Urinary bladder (tissue), 4 donors: ENCODE results near the gene TULP1. TPM values are rescaled to one million over a fixed set of nuclear protein-coding genes. Genes with fewer than 3 reads are reported as not detected.

Experiments
- DNase-seq: peaks from one replicate; pipeline ENCODE4 v3.0.0-alpha.2; 2015; ENCODE audit errors: extremely low spot score
- H3K27ac ChIP-seq: one replicate; pipeline ENCODE4 v1.5.1; 2013; ENCODE audit warnings: low read depth, mild to moderate bottlenecking, moderate library complexity
- H3K36me3 ChIP-seq: one replicate; pipeline ENCODE4 v1.6.1; 2013; ENCODE audit warnings: mild to moderate bottlenecking, moderate library complexity; ENCODE audit not compliant: insufficient read depth
- H3K4me1 ChIP-seq: one replicate; pipeline ENCODE4 v1.6.1; 2013; ENCODE audit warnings: mild to moderate bottlenecking, moderate library complexity; ENCODE audit not compliant: insufficient read depth
- H3K4me3 ChIP-seq: one replicate; pipeline ENCODE4 v1.5.1; 2013; ENCODE audit warnings: low read depth, low read length
- WGBS: extraction: QIAGEN DNeasy Blood & Tissue Kit; methylation state at CpG from one replicate; pipeline ENCODE4 v1.1.7; 2013; 5-methylcytosine and 5-hydroxymethylcytosine counted together
- polyA plus RNA-seq: library from polyadenylated mRNA; stranded (reverse); fragments of 200-250 nt; gene quantifications from one replicate; pipeline ENCODE4 v1.2.3, GENCODE V29; 2013
- total RNA-seq: library from RNA; depleted of rRNA; stranded (reverse); fragments of >200 nt; gene quantifications from one replicate; pipeline ENCODE4 v1.2.3, GENCODE V29; 2014
- donor health status: healthy with polysubstance abuse.
- donor health status: healthy.

Gene TULP1
- total and polyA plus RNA-seq, 2 donors: 0.34 to 1.3 TPM

- Histone ChIP-seq H3K4me3 (peak overlapping the region; percentile 71), H3K36me3 (no peaks in the 10 kb centered on the region), H3K4me1 (no peaks in the 10 kb centered on the region), H3K27ac (peak overlapping the region; percentile 91)
- no peak for DNase-seq
- WGBS: 4% methylated on average over 37 of the region's 37 CpGs
Measured at GRCh38 chr6:35468980-35469750, 43.5 kb downstream of the TULP1 start.

DNA sequence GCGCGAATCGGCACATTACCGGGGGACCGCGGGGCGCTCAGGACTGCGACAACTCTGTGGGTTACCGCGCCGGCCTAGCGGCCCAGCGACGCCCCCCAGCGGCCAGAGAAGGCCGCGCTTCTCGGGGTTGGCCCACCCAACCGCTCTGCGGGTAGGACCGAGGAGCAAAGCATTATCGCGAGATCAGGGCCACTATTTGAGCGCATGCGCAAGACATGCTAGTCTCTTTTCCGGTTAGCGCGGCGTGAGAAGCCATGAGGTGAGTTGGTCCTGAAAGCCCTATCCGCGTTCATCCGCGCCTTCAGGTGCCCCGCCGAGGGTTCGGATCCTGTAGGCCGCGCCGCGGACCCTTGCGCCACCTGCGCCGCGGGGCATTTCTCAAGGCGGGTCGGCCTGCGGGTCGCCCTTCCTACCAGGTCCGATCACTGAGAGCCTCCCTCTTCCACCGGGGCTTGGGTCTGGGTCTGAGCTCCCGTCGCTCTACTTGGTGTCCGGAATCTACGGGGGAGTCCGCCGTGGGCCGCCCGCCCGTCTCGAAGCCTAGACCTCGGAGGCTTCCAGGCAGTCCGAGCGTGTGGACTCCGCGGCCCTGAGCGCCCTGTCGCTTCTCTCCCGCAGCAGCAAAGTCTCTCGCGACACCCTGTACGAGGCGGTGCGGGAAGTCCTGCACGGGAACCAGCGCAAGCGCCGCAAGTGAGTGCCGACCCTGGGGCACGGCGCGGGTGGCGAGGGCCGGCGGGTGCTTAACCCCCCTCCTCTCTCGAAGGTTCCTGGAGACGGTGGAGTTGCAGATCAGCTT is 44.3 kb downstream of the TULP1 start, which contains the start of gene RPL10A:
Gene RPL10A (plus strand): TSS at position 221 of the 799 bp plus-strand sequence. CDS start 34 bp downstream, at position 255.
- Histone ChIP-seq H3K36me3 (no peaks in the 10 kb centered on the region), H3K4me1 (no peaks in the 10 kb centered on the region), H3K4me3 (peak within 1 kb of the TSS; percentile 71), H3K27ac (peak within 1 kb of the TSS; percentile 91)
- DNase-seq: peak; percentile 96
- under 1% methylated on average over 86 of the region's 86 CpGs for WGBS

- H3K4me3 ChIP-seq: no peak overlapping the region
- 97% methylated on average over 1 of the region's 1 CpG for WGBS
Measured at GRCh38 chr6:35465646-35466045, 47.0 kb downstream of the TULP1 start.

DNA sequence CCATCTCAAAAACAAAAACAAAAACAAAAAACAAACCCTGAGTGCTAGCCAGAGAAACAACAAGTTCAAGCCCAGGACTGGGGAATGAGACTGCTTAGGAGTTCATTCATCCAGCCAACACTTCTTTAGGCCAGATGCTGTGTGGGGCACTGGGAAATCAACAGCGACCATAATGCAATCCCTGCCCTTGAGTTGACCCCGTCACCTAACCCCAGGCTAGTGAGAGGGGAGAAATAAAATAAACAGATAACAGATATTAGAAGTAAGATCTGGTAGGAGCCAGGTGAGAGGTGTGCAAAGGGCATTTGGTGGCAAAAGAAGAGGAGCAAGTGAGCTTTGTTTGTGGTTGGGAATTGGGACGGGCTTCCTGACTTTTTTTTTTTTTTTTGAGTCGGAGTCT is 49.4 kb downstream of the TULP1 start:
- no peak overlapping the region for H3K4me3 ChIP-seq
- no peak overlapping the region for H3K27ac ChIP-seq
- WGBS: 94% methylated on average over 4 of the region's 4 CpGs
- DNase-seq: no peak
- no peaks in the 10 kb centered on the region for H3K36me3 ChIP-seq
- H3K4me1 ChIP-seq: no peaks in the 10 kb centered on the region

More at GRCh38 chr6:35465646-35466045, 47.0 kb downstream of the TULP1 start:
- no peak for DNase-seq
- Histone ChIP-seq H3K36me3 (no peaks in the 10 kb centered on the region), H3K27ac (no peak overlapping the region), H3K4me1 (no peaks in the 10 kb centered on the region)

DNA sequence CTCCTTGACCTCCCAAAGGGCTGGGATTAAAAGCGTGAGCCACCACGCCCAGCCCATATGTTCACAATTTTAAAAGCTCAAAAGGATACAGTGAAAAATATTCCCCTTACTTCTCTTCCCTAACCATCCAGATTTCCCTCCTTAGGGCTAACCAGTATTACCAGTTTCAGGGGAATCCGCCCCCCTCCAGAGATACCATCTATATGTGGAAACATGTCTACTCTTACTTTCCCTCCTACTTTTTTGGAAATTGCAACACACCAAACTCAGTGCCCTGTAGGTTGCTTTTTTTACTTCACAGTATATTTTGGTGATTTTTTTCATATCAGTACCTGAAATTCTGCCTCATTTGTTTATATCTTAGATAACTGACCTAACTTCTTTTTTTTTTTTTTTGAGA is 51.4 kb downstream of the TULP1 start:
- DNase-seq: no peak
- H3K4me3 ChIP-seq: no peak overlapping the region
- WGBS: 83% methylated on average over 3 of the region's 3 CpGs
- no peaks in the 10 kb centered on the region for H3K36me3 ChIP-seq
- H3K27ac ChIP-seq: no peak overlapping the region
- H3K4me1 ChIP-seq: no peaks in the 10 kb centered on the region

GRCh38 chr6:35457907-35458306 is 54.8 kb downstream of the TULP1 start:
- WGBS: 84% methylated on average over 4 of the region's 4 CpGs
- Histone ChIP-seq H3K4me1 (no peaks in the 10 kb centered on the region), H3K36me3 (no peaks in the 10 kb centered on the region)

DNA sequence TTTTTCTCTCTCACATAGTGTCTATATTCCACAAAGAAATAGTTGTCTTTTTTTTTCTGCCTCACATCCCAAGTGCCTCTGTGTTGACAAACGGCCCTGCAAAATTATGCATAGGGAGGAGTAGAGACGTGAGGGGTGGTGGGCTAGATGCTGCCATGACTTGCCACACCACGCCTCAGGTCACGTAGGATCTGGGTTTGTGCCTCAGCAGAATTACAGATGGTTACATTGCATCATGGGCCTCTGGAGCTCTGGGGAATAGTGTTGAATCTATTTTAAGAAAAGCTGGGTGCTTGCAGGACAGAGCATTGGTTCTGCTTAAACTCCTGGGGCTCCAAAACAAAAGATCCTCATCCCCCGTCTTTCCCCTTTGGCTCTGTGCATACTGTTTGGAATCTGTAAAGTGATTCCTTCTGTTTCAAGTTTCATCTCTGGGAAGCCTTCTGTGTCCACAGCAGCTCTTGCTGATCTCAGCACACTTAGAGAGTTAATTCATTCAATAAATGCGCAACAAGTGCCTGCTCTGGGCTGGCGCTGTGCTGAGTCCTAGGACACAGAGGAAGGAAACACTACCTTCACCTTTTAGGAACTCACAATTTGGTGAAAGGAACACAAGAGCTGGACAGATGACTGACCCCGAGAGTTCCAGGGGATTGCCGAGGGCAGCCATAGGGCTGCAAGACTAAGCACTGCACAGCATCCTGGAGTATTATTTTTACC is 58.1 kb downstream of the TULP1 start:
- H3K4me1 ChIP-seq: no peaks in the 10 kb centered on the region
- DNase-seq: no peak
- H3K27ac ChIP-seq: no peak overlapping the region
- no peaks in the 10 kb centered on the region for H3K36me3 ChIP-seq
- H3K4me3 ChIP-seq: no peak overlapping the region
- 83% methylated on average over 9 of the region's 9 CpGs for WGBS

More at GRCh38 chr6:35457907-35458306, 54.8 kb downstream of the TULP1 start:
- no peak overlapping the region for H3K4me3 ChIP-seq
- H3K27ac ChIP-seq: no peak overlapping the region
- DNase-seq: no peak

DNA sequence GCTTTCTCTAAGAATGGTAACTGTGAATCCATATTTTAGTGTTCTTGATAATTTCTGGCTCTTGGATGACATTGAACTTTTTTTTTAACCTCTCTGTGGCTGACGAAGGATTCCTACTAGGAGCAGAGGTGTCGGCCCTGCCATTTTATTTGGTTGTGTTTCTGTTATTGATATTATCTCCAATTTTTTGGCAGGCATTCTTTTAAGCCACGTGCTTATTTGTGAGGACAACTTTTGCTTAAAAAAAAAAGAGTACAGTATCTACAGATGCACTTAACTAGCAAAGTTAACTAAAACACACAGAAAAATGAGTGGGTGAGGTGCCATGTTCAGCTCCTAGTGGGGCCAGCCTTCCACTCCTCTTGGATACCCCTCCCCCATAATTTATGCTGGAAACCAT is 59.5 kb downstream of the TULP1 start:
- Histone ChIP-seq H3K27ac (no peak overlapping the region), H3K4me1 (no peaks in the 10 kb centered on the region), H3K36me3 (no peaks in the 10 kb centered on the region), H3K4me3 (peak overlapping the region; percentile 60)
- WGBS: 17% methylated on average over 3 of the region's 3 CpGs
- DNase-seq: no peak

GRCh38 chr6:35452183-35453090 is 60.3 kb downstream of the TULP1 start, which contains the start of gene FANCE:
FANCE (plus strand) TSS chr6:35452338; CDS start chr6:35452546, 208 bp downstream.
- Histone ChIP-seq H3K36me3 (no peaks in the 10 kb centered on the region), H3K27ac (no peak within 1 kb of the TSS), H3K4me3 (peak within 1 kb of the TSS; percentile 60), H3K4me1 (no peaks in the 10 kb centered on the region)
- WGBS: under 1% methylated on average over 87 of the region's 87 CpGs
- DNase-seq: peak; percentile 79

DNA sequence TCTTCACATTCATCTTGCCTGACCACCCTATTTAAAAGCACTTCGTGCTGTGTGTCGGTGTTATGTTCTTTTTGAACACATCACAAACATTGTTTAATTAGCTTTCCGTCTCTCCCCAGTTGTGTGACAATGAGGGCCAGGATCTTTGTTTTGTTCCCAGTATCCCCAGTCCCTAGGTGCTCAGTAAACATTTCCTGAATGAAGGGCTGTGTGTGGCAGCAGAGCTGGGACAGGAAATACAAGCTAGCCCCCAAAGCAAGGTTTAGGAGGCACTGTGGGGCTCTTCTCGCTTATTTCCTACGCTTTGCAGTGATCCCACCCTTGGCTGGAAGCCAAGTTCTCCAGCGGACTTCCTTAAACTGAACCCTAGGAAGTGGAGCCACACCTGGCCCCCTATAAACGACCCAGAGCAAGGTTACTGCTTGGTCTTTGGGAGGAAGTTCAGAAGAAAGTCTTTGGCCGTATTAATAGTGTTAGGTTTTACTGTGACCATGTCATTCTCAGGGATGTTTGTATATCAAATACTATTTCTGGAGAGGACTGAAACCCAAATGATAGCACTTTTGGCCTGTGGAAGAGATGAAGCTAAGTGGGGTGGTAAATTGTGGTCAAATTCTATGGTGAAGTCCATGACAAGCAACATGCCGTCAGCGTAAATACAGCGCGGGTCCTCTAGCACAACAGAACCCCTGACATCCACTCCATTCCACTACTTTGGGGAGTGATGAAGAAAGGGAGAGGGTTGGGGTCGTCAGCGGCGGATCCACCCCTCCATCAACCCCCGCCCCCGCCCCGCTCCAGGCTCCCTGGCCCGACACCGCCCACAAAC is 61.1 kb downstream of the TULP1 start:
- no peak for DNase-seq
- Histone ChIP-seq H3K27ac (no peak overlapping the region), H3K4me1 (no peaks in the 10 kb centered on the region), H3K36me3 (no peaks in the 10 kb centered on the region), H3K4me3 (peak overlapping the region; percentile 60)
- 11% methylated on average over 20 of the region's 20 CpGs for WGBS

- DNase-seq: no peak
- Histone ChIP-seq H3K4me1 (no peaks in the 10 kb centered on the region), H3K27ac (no peak overlapping the region), H3K36me3 (no peaks in the 10 kb centered on the region), H3K4me3 (no peak overlapping the region)
- WGBS: 35% methylated on average over 14 of the region's 14 CpGs
Measured at GRCh38 chr6:35449287-35449881, 63.3 kb downstream of the TULP1 start.

DNA sequence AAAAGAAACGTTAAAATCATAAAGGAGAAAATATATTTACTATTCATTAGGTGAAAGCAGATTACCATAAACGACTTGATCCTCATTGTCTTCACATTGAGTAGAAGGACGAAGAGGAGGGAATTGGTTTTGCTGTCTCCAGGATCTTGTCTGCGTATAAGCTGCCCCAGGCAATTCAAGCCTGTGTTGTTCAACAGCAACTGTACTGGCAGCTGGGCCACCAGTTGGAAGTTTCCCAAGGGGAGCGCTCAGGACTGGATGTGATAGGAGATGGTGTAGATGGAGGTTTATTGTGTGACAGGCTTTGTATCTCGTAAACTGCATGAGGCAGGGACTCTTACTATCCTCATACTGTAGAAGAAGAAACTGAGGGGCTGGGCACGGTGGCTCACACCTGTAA is 64.5 kb downstream of the TULP1 start:
- no peak overlapping the region for H3K27ac ChIP-seq
- WGBS: 66% methylated on average over 7 of the region's 7 CpGs
- H3K4me1 ChIP-seq: no peaks in the 10 kb centered on the region
- H3K4me3 ChIP-seq: no peak overlapping the region
- DNase-seq: no peak
- no peaks in the 10 kb centered on the region for H3K36me3 ChIP-seq
